HG03060 (cell line): ENCODE measurements around the gene RHBDD3.
"Not testable (repeated sequence)": the region's sequence is repeated elsewhere in the genome, so short reads cannot be mapped to it uniquely, and the experiment has no call there.

ENCODE experiments used
- ATAC-seq: cut with Tn5 transposase; IDR thresholded peaks from one replicate; pipeline ENCODE4 v1.9.1; 2021; ENCODE audit warnings: low read depth, moderate number of reproducible peaks; ENCODE audit not compliant: unreplicated experiment

The RHBDD3 gene

GRCh38 chr22:29219881-29220670, 47.7 kb downstream of the RHBDD3 start:
- no peak for ATAC-seq

GRCh38 chr22:29219409-29219782, 48.4 kb downstream of the RHBDD3 start:
- ATAC-seq: not testable (repeated sequence)

DNA sequence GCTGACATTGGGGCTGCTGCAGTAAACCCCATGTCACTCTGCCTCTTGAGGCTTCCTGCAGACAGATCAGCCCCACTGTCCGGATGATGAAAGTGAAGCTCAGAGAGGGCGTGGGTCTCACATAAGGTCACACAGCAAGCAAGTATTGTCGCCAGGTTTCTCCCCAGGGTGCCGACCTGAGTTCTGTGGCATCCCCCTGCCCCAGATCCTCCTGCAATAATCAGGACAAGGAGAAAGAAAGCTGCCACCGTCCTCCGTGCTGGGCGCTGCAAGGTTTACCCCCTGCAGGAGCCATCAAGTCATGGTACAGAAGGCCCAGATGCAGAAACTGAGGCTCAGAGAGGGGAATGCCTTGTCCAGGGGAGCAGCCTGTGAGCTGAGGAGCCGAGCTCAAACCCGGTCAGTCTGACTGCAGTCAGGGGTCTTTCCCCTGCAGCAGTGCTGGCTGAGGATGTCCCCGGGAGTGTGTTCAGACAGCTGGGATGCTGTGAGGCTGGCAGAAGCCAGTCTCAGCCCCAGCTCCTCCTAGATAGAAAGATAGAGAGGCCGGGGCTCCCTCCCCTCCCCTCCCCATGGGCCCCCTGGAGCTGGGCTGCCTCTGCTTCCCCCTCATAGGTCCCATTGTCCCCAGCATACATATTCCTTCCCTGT, 48.9 kb downstream of the RHBDD3 start:
- no peak for ATAC-seq

DNA sequence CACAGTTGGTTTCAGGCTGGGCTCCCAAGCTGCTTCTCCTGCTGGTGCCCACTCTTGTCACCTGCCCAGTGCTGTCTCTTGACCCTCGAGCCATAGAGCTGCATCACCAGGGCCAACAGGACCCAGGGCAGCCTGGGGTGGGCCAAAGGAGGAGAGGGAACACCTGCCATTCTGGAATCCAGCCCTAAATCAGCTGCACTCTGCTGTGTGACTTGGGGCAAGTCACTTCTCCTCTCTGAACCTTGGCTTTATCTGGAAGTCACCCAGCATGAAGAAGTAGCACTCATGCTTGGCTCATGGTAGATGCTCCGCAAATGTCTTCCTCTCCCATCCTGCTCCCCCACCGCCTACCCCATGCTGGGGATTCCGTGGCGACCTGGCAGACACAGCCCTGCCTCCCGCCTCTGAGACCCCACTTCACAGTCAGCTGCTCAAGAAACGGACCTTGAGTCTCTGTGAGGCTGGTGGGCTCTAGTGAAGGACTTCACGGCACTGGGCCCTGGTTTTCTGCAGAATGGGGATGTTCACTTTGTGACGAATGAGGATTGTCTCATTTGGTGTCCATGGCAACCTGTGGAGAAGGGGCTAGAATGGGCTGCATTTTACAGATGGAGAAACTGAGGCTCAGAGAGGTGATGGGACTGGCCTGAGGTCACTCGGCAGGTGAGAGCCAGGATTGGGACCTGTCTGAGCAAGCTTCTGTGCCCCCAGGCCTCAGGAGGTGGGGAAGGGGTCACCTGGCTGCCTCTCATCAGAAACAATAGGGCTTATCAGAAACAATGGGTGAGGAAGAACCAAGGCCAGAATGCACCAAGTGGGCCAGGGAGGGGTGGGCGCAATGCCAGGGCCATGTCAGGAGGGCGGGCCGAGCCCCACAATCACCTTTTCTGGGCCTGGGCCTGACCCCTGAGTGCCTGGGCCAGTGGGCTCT, 49.7 kb downstream of the RHBDD3 start:
- ATAC-seq: no peak

GRCh38 chr22:29216873-29217666, 50.7 kb downstream of the RHBDD3 start:
- no peak for ATAC-seq

DNA sequence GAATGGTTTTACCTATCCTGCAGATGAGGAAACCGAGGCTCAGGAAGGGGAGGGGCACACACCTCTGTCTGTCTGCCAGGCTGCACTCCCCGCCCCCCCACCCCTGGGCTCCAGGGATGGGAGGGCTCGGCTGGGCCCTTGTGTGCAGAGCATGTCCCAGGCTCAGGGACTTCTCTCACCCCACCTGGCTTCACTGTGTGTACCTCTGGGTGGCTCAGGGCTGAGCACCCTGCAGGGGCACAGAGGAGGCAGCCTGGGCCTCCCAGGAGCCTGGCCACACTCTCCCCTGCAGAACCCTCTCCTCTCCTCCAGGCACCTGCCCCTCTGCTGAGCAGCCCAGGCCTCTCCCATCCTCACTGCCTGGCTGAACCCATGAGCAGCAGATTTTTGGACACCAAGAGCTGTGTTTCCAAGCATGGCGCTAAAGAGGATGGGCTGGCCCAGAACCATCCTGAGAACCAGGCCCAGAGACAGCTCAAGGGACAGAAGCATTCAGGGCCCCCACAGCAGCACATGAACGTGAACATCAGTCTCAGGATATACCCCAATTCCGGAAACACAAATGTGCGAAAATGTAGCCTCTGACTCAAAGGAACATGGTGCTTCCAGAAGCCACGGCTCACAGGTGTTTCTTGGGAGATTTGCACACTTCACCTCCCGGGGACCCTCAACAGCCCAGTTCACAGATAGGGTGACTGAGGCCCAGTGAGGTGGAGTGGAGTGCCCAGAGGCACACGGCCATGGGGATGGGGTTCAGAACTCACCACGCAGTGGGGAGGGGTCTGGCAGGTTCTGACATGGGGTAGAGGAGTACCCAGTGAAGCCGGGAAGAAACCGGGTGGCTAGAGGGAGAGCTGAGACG, 51.5 kb downstream of the RHBDD3 start:
- no peak for ATAC-seq

GRCh38 chr22:29215012-29215860, 52.5 kb downstream of the RHBDD3 start:
- ATAC-seq: no peak

DNA sequence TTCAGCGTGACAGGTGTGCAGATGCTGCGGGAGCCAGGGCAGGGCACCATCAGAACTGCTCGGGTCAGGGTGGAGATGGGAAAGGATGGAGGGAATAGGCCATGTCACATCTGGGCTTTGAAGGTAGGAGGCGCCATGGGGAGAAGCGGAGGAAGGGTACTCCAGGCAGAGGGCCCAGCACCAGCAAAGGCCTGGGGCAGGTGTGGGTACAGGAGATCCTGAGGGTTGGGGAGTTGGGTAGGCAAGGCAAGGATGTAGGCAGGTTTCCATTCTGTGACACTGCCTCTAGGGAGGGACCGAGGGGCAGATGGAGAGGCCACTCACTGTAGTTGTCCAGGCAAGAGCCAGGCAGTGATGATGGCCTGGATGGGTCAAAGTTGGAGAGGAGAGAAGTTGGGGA, 53.5 kb downstream of the RHBDD3 start:
- no peak for ATAC-seq

DNA sequence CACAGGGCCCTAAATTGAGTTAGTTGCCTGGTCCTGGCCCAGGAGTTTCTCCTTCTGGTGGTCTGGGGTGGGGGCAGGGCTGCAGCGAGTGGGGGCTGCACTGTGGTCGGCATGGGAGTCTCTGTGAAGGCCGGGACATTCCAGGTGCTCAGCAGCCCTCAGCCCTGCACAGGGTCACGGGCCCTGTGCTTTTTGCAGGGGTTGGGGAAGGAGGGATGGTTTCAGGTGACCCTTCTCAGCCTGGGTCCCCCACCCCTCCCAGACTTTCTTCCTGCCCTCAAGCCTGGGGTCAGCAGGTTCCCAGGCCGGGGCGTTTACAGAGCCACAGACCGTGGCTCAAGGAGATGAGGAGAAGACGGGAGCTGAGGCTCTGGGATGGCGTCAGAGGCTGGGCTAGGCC, 54.3 kb downstream of the RHBDD3 start:
- no peak for ATAC-seq

- no peak for ATAC-seq
These were observed 55.0 kb downstream of the RHBDD3 start for GRCh38 chr22:29212743-29213142.

DNA sequence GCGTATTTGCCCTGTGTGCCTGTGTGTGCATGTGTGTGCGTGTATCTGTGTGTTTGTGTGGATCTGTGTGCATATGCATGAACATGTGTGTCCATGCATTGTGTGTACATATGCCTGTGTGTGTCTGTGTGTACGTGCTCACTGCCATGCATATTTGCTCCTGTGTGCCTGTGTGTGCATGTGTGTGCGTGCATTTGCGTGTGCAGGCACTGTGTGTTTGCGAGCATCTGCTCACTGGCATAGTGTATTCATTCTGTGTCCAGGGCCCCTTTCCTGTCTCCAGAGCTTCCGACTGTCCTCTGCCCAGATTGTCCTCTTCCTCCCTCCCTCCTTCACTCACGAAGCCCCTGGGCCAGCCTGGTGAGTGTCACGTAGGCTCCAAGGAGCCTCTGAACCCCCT, 56.3 kb downstream of the RHBDD3 start:
- no peak for ATAC-seq

- ATAC-seq: no peak
These were observed 56.7 kb downstream of the RHBDD3 start for GRCh38 chr22:29211066-29211465.
